MM.1S (cell line): Measurements from ENCODE around the gene LYSMD4.

Experiments
- DNase-seq: peaks from one replicate; pipeline ENCODE4 v3.0.0-alpha.2; 2015
- H2AFZ ChIP-seq: fragments of 300-600 bp; sonication (generic); 2 replicates; pipeline ENCODE4 v1.6.0; 2016; ENCODE audit warnings: antibody characterized with exemption, low read length
- H3F3A ChIP-seq: fragments of 300-600 bp; sonication (generic); 2 replicates; pipeline ENCODE4 v1.6.1; 2016; ENCODE audit warnings: mild to moderate bottlenecking, antibody characterized with exemption, low read length, moderate library complexity, mixed read lengths; ENCODE audit not compliant: insufficient read depth
- H3K27ac ChIP-seq: fragments of 300-600 bp; sonication (generic); 2 replicates; pipeline ENCODE4 v1.5.1; 2016; ENCODE audit warnings: mild to moderate bottlenecking, low read length
- H3K27me3 ChIP-seq: fragments of 300-600 bp; sonication (generic); replicated peaks from 2 replicates; pipeline ENCODE4 v1.6.0; 2016; ENCODE audit warnings: low read length; ENCODE audit not compliant: insufficient read depth
- H3K36me3 ChIP-seq: fragments of 300-600 bp; sonication (generic); replicated peaks from 2 replicates; pipeline ENCODE4 v1.6.1; 2016; ENCODE audit warnings: mild to moderate bottlenecking, low read length, mixed read lengths; ENCODE audit not compliant: insufficient read depth
- H3K4me1 ChIP-seq: fragments of 300-600 bp; sonication (generic); 2 replicates; pipeline ENCODE4 v1.6.1; 2016; ENCODE audit warnings: low read length, mixed read lengths
- H3K4me2 ChIP-seq: fragments of 300-600 bp; sonication (generic); 2 replicates; pipeline ENCODE4 v1.6.0; 2016; ENCODE audit warnings: low read depth, low read length
- H3K4me3 ChIP-seq: fragments of 300-600 bp; sonication (generic); 2 replicates; pipeline ENCODE4 v1.5.1; 2016; ENCODE audit warnings: low read length, mixed read lengths
- H3K79me2 ChIP-seq: fragments of 300-600 bp; sonication (generic); 2 replicates; pipeline ENCODE4 v1.6.1; 2016; ENCODE audit warnings: mixed run types, low read length, mixed read lengths
- H3K9ac ChIP-seq: fragments of 300-600 bp; sonication (generic); 2 replicates; pipeline ENCODE4 v1.6.1; 2016; ENCODE audit warnings: low read length, mixed read lengths
- H3K9me2 ChIP-seq: fragments of 300-600 bp; sonication (generic); replicated peaks from 2 replicates; pipeline ENCODE4 v1.6.1; 2016; ENCODE audit warnings: mild to moderate bottlenecking, low read length, mixed read lengths; ENCODE audit not compliant: insufficient read depth
- H3K9me3 ChIP-seq: fragments of 300-600 bp; sonication (generic); replicated peaks from 2 replicates; pipeline ENCODE4 v1.6.1; 2016; ENCODE audit warnings: mild to moderate bottlenecking, low read length, mixed read lengths; ENCODE audit not compliant: insufficient read depth
- H4K20me1 ChIP-seq: fragments of 300-600 bp; sonication (generic); 2 replicates; pipeline ENCODE4 v1.6.1; 2016; ENCODE audit warnings: mild to moderate bottlenecking, low read length, moderate library complexity, mixed read lengths; ENCODE audit not compliant: insufficient read depth
- CTCF ChIP-seq: fragments of 300-600 bp; sonication (generic); IDR thresholded peaks from 2 replicates; pipeline ENCODE4 v1.5.1; 2016; ENCODE audit warnings: antibody characterized with exemption, low read length, mixed read lengths
- EZH2 ChIP-seq: fragments of 300-600 bp; sonication (generic); optimal IDR thresholded peaks from 2 replicates; pipeline ENCODE3; 2017; ENCODE audit warnings: low read depth, mild to moderate bottlenecking, antibody characterized with exemption, low read length, mixed read lengths
- EZH2phosphoT487 ChIP-seq: fragments of 300-600 bp; sonication (generic); IDR thresholded peaks from 2 replicates; pipeline ENCODE4 v1.6.1; 2018; ENCODE audit warnings: antibody characterized with exemption, low read length

Gene LYSMD4

GRCh38 chr15:99703603-99704443 lies 29.4 kb downstream of the LYSMD4 start:
- H4K20me1 ChIP-seq: no peaks in the 10 kb centered on the region
- H3K79me2 ChIP-seq: no peaks in the 10 kb centered on the region
- TF ChIP-seq CTCF (peak; percentile 52), EZH2phosphoT487 (no peak)
- peak overlapping the region; percentile 36 for H3K4me3 ChIP-seq
- peaks cover 23% of the 10 kb centered on the region for H3K4me1 ChIP-seq
- peaks cover 8% of the 10 kb centered on the region for H3F3A ChIP-seq
- no peaks in the 10 kb centered on the region for H3K36me3 ChIP-seq
- peak; percentile 81 for DNase-seq
- H3K4me2 ChIP-seq: peak overlapping the region; percentile 69
- H2AFZ ChIP-seq: no peak overlapping the region
- no peaks in the 10 kb centered on the region for H3K9me2 ChIP-seq
- no peaks in the 10 kb centered on the region for H3K9me3 ChIP-seq
- peak overlapping the region; percentile 53; the same call in 1 of the 2 replicates for H3K27ac ChIP-seq
- peak overlapping the region; percentile 41; the same call in 1 of the 2 replicates for H3K9ac ChIP-seq
- no peaks in the 10 kb centered on the region for H3K27me3 ChIP-seq

DNA sequence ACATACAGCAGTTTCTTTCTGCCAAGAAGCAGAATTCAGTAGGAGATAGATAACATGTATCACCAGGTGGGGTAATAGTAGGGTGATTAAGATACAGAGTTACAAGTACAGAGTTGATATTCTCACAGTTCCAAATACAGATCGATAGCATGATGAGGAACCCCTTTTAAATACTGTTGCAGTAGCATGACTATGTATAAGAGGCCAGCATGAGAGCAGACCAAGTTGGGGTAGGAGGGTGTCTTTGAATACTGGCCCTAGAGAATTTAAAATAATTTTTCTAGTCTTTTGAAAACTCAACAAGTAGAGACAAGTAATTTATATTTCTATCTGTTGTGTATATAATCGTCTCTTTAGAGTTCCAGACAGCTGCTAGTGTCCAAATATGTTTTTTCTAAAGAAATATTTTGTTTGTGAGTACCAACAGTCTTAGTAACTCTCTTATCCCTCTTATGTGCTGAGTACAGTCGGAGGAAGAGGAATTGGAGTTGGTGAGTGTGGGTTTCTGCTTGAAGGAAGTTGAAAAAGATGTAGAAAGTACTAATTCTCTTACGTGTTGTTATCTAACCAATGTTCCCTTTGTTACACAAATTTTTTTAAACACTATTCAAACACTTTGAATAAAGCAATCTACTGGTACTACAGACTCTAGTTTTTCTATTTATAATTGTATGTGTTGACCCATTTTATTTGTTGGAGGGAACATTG lies 30.2 kb downstream of the LYSMD4 start:
- no peak for TF ChIP-seq CTCF
- no peak for TF ChIP-seq EZH2phosphoT487
- TF ChIP-seq EZH2: no peak
- Histone ChIP-seq H4K20me1 (no peaks in the 10 kb centered on the region), H3K9ac (peak overlapping the region; percentile 10; the same call in 1 of the 2 replicates), H3K27ac (no peak overlapping the region), H3K4me1 (peaks cover 22% of the 10 kb centered on the region), H3F3A (peaks cover 8% of the 10 kb centered on the region), H3K4me2 (peak overlapping the region; percentile 69; the same call in 1 of the 2 replicates), H3K9me3 (no peaks in the 10 kb centered on the region), H3K36me3 (no peaks in the 10 kb centered on the region), H3K27me3 (no peaks in the 10 kb centered on the region), H3K9me2 (no peaks in the 10 kb centered on the region), H3K79me2 (no peaks in the 10 kb centered on the region), H3K4me3 (no peak overlapping the region), H2AFZ (no peak overlapping the region)
- DNase-seq: no peak

GRCh38 chr15:99696096-99696495 lies 37.1 kb downstream of the LYSMD4 start:
- Histone ChIP-seq H3K9me3 (no peaks in the 10 kb centered on the region), H2AFZ (no peak overlapping the region), H3K4me1 (no peaks in the 10 kb centered on the region), H4K20me1 (no peaks in the 10 kb centered on the region), H3K4me2 (no peak overlapping the region), H3K9me2 (no peaks in the 10 kb centered on the region), H3K27me3 (no peaks in the 10 kb centered on the region), H3K36me3 (no peaks in the 10 kb centered on the region), H3K4me3 (no peak overlapping the region), H3K9ac (no peak overlapping the region), H3K79me2 (no peaks in the 10 kb centered on the region), H3F3A (no peaks in the 10 kb centered on the region), H3K27ac (no peak overlapping the region)
- TF ChIP-seq CTCF (no peak), EZH2 (no peak), EZH2phosphoT487 (no peak)
- no peak for DNase-seq
